Measurements from ENCODE around the gene WDR93.
"Not testable (repeated sequence)": the region's sequence is repeated elsewhere in the genome, so short reads cannot be mapped to it uniquely, and the experiment has no call there.

The WDR93 gene

GRCh38 chr15:89775815-89776214 lies 85.2 kb downstream of the WDR93 start:
- no peak for DNase-seq

- peak; percentile 37 for DNase-seq
Observed at GRCh38 chr15:89776274-89777072, 85.9 kb downstream of the WDR93 start, which contains the start of gene MESP2. MESP2 (plus strand) TSS chr15:89776332; CDS start chr15:89776358, 26 bp downstream.

GRCh38 chr15:89777073-89777751 lies 86.6 kb downstream of the WDR93 start:
- no peak for DNase-seq

GRCh38 chr15:89777782-89778380 lies 87.3 kb downstream of the WDR93 start:
- no peak for DNase-seq

GRCh38 chr15:89778861-89779260 lies 88.2 kb downstream of the WDR93 start:
- no peak for DNase-seq

- DNase-seq: no peak
Observed at GRCh38 chr15:89780601-89781000, 90.0 kb downstream of the WDR93 start.

- no peak for DNase-seq
Observed at GRCh38 chr15:89781055-89781454, 90.4 kb downstream of the WDR93 start.

GRCh38 chr15:89781891-89782618 lies 91.4 kb downstream of the WDR93 start:
- DNase-seq: peak; percentile 32

- DNase-seq: not testable (repeated sequence)
Observed at GRCh38 chr15:89782619-89782950, 92.0 kb downstream of the WDR93 start.

- no peak for DNase-seq
Observed at GRCh38 chr15:89783111-89783860, 92.7 kb downstream of the WDR93 start.

- DNase-seq: no peak
Observed at GRCh38 chr15:89783861-89784685, 93.5 kb downstream of the WDR93 start.

- no peak for DNase-seq
Observed at GRCh38 chr15:89784686-89784960, 94.0 kb downstream of the WDR93 start.

GRCh38 chr15:89785064-89785773 lies 94.6 kb downstream of the WDR93 start:
- no peak for DNase-seq

- no peak for DNase-seq
Observed at GRCh38 chr15:89785774-89786140, 95.1 kb downstream of the WDR93 start.

GRCh38 chr15:89787944-89788343 lies 97.3 kb downstream of the WDR93 start:
- no peak for DNase-seq

GRCh38 chr15:89788585-89788984 lies 98.0 kb downstream of the WDR93 start:
- DNase-seq: not testable (repeated sequence)

- DNase-seq: no peak
Observed at GRCh38 chr15:89790206-89790605, 99.6 kb downstream of the WDR93 start.

- DNase-seq: no peak
Observed at GRCh38 chr15:89790661-89791060, 100.0 kb downstream of the WDR93 start.

- no peak for DNase-seq
Observed at GRCh38 chr15:89792106-89792805, 101.6 kb downstream of the WDR93 start.

Measured in T1000 (cell line).